ENCODE data around the gene GLP1R. TPM values are rescaled to one million over a fixed set of nuclear protein-coding genes. Genes with fewer than 3 reads are reported as not detected.

The GLP1R gene
- polyA plus RNA-seq, 2 of the 4 experiments (the other 2 are of a cell fraction), result not detected

DNA sequence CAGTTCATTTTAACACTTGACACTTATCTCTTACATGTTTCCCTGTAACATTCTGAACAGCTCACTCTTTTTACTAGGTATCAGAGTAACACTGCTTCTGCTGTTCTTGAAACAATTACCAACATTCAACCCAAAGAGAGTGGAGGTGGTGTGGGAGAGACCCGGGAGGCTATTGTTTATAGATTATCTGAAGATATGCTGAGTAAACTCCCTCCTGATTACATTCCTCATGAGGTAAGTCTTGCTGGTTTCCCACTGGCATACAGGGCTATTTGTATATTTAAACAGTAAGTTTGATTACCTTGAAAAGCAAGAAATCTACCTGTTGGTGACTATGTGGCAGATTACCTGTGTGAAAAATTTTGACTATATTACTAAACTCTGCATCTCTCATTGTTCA is 39.8 kb upstream of the GLP1R start:
- CTCF ChIA-PET, result interaction anchor here (0.7 to 0.8 kb wide), 2 partner anchors 9 to 136 kb away, joined by 3 read pairs; no protein-coding TSS in a partner anchor
- POLR2A ChIA-PET, result no interaction called here
- Histone ChIP-seq H3K9me3 (no peaks in the 10 kb centered on the region), H3K4me1 (no peaks in the 10 kb centered on the region), H3K4me2 (no peak overlapping the region), H3K27ac (no peak overlapping the region), H3K4me3 (no peak overlapping the region)
- FAIRE-seq, result no peak
- 6% methylated on average over 1 of the region's 1 CpG for WGBS (ENCODE audit: missing lambda C conversion rate)
- no peak for DNase-seq (ENCODE audit: low read depth in 1 of 2, low spot score in 1 of 2)
- ATAC-seq, result no peak
- TF ChIP-seq FOSL2 (IDR thresholded peaks at IDR 0.05) (no peak), FOSL2 (CRISPR knock-in tag; IDR thresholded peaks at IDR 0.05) (no peak), HOXB13 (CRISPR knock-in tag; IDR thresholded peaks at IDR 0.05; ENCODE audit: low read depth) (no peak), MAFK (IDR thresholded peaks at IDR 0.05; ENCODE audit: partially characterized antibody) (no peak), NFE2L2 (conservative IDR thresholded peaks at IDR 0.05; ENCODE audit: low read length) (no peak), ZC3H11A (IDR thresholded peaks at IDR 0.05) (no peak)

DNA sequence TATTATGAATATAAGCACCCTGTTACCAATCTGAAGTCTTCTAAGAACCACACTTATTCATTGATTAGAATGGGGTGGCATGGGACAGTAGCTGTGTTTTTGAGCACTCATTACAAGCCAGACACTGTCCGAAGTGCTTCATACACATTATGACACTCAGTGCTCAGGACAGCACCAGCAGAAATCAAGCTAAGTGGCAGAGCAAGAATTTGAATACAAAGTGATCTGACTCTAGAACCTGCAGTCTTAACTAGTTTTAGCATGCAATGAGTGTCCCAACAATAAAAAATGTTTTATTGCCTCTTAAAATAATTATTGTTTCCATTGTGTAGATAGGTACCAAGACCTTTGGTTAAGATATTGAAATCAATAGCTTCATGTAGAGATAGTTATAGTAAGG is 39.1 kb upstream of the GLP1R start:
- H3K4me3 ChIP-seq, result no peak overlapping the region
- ChIA-PET CTCF (interaction anchor here (0.6 kb wide), 1 partner anchor 50 kb away, joined by 3 read pairs; no protein-coding TSS in a partner anchor), POLR2A (no interaction called here)
- ATAC-seq (no peak), DNase-seq (ENCODE audit: low read depth in 1 of 2, low spot score in 1 of 2) (no peak), FAIRE-seq (no peak)
- no peak overlapping the region for H3K27ac ChIP-seq
- H3K9me3 ChIP-seq, result no peaks in the 10 kb centered on the region
- H3K4me1 ChIP-seq, result no peaks in the 10 kb centered on the region
- no peak overlapping the region for H3K4me2 ChIP-seq
- WGBS (ENCODE audit: missing lambda C conversion rate), result 27% methylated on average over 1 of the region's 1 CpG
- TF ChIP-seq ZC3H11A (IDR thresholded peaks at IDR 0.05) (no peak), TP53 (CRISPR knock-in tag; IDR thresholded peaks at IDR 0.05) (no peak), EHMT2 (IDR thresholded peaks at IDR 0.05; ENCODE audit: low read depth) (no peak), PHF8 (IDR thresholded peaks at IDR 0.05; ENCODE audit: borderline replicate concordance, low read depth) (no peak)

DNA sequence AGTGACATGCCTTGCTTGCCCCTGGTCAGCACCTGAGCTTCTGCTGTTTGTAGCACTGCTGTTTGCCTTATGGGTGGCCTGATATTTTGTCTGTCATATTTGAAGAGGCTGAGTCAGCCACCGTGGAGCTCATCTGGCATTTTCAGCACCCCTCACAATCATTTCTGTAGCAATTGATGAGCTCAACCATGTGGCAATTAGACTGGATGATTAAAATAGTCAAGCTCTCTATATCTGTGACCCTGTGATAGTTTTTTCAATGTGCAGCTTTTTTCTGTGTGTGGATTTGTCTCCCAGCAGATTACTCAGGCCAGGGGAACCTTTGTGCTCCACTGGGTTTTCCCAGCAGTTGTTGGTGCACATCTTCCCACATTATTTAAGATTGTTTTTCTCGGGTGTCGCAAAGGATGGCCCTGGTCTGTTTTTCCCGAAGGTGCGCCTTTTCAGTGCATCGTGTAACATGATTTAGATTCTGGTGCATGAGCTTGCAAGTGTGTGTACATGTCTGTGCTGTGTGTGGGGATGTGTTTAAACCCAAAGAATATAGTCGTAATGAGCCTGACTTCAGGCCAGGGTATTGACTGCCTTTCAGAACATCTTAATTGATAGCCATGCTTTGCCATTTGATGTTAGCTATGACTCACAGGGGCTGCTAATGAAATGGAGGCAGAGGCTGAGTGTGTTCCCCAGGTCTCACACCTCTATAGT is 31.6 kb upstream of the GLP1R start:
- POLR2A ChIA-PET, result no interaction called here
- Histone ChIP-seq H3K4me2 (no peak overlapping the region), H3K4me3 (no peak overlapping the region), H3K4me1 (no peaks in the 10 kb centered on the region), H3K27ac (no peak overlapping the region), H3K9me3 (no peaks in the 10 kb centered on the region)
- WGBS (ENCODE audit: missing lambda C conversion rate), result 40% methylated on average over 7 of the region's 7 CpGs
- TF ChIP-seq HEYL (CRISPR knock-in tag; IDR thresholded peaks at IDR 0.05), result no peak
- no peak for TF ChIP-seq NPAS2 (CRISPR knock-in tag; IDR thresholded peaks at IDR 0.05; ENCODE audit: borderline replicate concordance)
- no peak for TF ChIP-seq TP53 (CRISPR knock-in tag; IDR thresholded peaks at IDR 0.05)
- no peak for TF ChIP-seq BHLHE40 (IDR thresholded peaks at IDR 0.05; ENCODE audit: low read depth, low read length)
- TF ChIP-seq HOXA7 (CRISPR knock-in tag; IDR thresholded peaks at IDR 0.05), result no peak
- TF ChIP-seq, protein P1, sequence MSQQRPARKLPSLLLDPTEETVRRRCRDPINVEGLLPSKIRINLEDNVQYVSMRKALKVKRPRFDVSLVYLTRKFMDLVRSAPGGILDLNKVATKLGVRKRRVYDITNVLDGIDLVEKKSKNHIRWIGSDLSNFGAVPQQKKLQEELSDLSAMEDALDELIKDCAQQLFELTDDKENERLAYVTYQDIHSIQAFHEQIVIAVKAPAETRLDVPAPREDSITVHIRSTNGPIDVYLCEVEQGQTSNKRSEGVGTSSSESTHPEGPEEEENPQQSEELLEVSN (IDR thresholded peaks at IDR 0.05; ENCODE audit: borderline replicate concordance, low read depth), result no peak
- TF ChIP-seq SMC3 (IDR thresholded peaks at IDR 0.05), result no peak
- no peak for TF ChIP-seq JUN (IDR thresholded peaks at IDR 0.05)
- TF ChIP-seq NFE2L2 (conservative IDR thresholded peaks at IDR 0.05; ENCODE audit: low read length), result no peak
- DNase-seq (ENCODE audit: low read depth in 1 of 2, low spot score in 1 of 2), result no peak
- CTCF ChIA-PET, result interaction anchor here (1.2 kb wide), 1 partner anchor 9 kb away, joined by 3 read pairs; no protein-coding TSS in a partner anchor
- ATAC-seq, result no peak
- FAIRE-seq, result no peak

DNA sequence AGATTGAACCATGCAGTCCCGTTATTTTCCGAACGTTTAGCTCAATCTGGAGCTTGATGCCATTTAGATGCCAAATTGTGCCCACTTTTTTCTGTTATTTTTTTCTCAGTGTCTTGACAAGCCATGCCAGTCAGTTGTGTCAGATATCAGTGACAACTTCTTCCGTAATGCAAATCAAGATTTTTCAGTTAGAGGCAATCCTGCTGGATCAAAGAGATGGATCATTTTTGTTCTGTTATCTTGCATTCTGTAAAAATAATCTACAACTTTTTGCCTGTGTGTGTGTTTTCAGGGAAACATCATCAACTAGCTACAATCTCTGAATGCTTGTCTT is 31.1 kb upstream of the GLP1R start:
- no peaks in the 10 kb centered on the region for H3K4me1 ChIP-seq
- no peak overlapping the region for H3K4me2 ChIP-seq
- no peaks in the 10 kb centered on the region for H3K9me3 ChIP-seq
- DNase-seq (ENCODE audit: low read depth in 1 of 2, low spot score in 1 of 2) (no peak), FAIRE-seq (no peak), ATAC-seq (no peak)
- 54% methylated on average over 4 of the region's 4 CpGs for WGBS (ENCODE audit: missing lambda C conversion rate)
- no peak overlapping the region for H3K4me3 ChIP-seq
- CTCF ChIA-PET, result interaction anchor here (1.2 kb wide), 1 partner anchor 9 kb away, joined by 3 read pairs; no protein-coding TSS in a partner anchor
- H3K27ac ChIP-seq, result no peak overlapping the region
- POLR2A ChIA-PET, result no interaction called here
- TF ChIP-seq, protein P1 (IDR thresholded peaks at IDR 0.05; ENCODE audit: borderline replicate concordance, low read depth), result no peak
- no peak for TF ChIP-seq NPAS2 (CRISPR knock-in tag; IDR thresholded peaks at IDR 0.05; ENCODE audit: borderline replicate concordance)
- TF ChIP-seq HEYL (CRISPR knock-in tag; IDR thresholded peaks at IDR 0.05), result no peak
- TF ChIP-seq, protein P2, sequence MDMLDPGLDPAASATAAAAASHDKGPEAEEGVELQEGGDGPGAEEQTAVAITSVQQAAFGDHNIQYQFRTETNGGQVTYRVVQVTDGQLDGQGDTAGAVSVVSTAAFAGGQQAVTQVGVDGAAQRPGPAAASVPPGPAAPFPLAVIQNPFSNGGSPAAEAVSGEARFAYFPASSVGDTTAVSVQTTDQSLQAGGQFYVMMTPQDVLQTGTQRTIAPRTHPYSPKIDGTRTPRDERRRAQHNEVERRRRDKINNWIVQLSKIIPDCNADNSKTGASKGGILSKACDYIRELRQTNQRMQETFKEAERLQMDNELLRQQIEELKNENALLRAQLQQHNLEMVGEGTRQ (IDR thresholded peaks at IDR 0.05), result no peak
- TF ChIP-seq CBX2 (IDR thresholded peaks at IDR 0.05; ENCODE audit: borderline replicate concordance, low read depth), result no peak
- no peak for TF ChIP-seq MAFK (IDR thresholded peaks at IDR 0.05; ENCODE audit: partially characterized antibody)
- no peak for TF ChIP-seq CEBPB (IDR thresholded peaks at IDR 0.05)
- no peak for TF ChIP-seq RCOR1 (IDR thresholded peaks at IDR 0.05; ENCODE audit: low read depth, low read length)
- TF ChIP-seq, protein P3, sequence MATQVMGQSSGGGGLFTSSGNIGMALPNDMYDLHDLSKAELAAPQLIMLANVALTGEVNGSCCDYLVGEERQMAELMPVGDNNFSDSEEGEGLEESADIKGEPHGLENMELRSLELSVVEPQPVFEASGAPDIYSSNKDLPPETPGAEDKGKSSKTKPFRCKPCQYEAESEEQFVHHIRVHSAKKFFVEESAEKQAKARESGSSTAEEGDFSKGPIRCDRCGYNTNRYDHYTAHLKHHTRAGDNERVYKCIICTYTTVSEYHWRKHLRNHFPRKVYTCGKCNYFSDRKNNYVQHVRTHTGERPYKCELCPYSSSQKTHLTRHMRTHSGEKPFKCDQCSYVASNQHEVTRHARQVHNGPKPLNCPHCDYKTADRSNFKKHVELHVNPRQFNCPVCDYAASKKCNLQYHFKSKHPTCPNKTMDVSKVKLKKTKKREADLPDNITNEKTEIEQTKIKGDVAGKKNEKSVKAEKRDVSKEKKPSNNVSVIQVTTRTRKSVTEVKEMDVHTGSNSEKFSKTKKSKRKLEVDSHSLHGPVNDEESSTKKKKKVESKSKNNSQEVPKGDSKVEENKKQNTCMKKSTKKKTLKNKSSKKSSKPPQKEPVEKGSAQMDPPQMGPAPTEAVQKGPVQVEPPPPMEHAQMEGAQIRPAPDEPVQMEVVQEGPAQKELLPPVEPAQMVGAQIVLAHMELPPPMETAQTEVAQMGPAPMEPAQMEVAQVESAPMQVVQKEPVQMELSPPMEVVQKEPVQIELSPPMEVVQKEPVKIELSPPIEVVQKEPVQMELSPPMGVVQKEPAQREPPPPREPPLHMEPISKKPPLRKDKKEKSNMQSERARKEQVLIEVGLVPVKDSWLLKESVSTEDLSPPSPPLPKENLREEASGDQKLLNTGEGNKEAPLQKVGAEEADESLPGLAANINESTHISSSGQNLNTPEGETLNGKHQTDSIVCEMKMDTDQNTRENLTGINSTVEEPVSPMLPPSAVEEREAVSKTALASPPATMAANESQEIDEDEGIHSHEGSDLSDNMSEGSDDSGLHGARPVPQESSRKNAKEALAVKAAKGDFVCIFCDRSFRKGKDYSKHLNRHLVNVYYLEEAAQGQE (IDR thresholded peaks at IDR 0.05), result no peak
- no peak for TF ChIP-seq MAZ (IDR thresholded peaks at IDR 0.05; ENCODE audit: borderline replicate concordance, low read depth, low read length)
- no peak for TF ChIP-seq HOXB5 (CRISPR knock-in tag; IDR thresholded peaks at IDR 0.05)
- no peak for TF ChIP-seq RFX5 (IDR thresholded peaks at IDR 0.05)
- TF ChIP-seq MYC (IDR thresholded peaks at IDR 0.05; ENCODE audit: borderline replicate concordance, low read length), result no peak

Data from A549 (cell line).